Right lung (tissue), 5 donors: ENCODE results near the gene LAYN. TPM values are rescaled to one million over a fixed set of nuclear protein-coding genes. Genes with fewer than 3 reads are reported as not detected.

Experiments
- DNase-seq, 2 donors: peaks; one replicate each; pipeline ENCODE4 v3.0.0-alpha.2; 2013
- polyA plus RNA-seq, 5 donors: library from polyadenylated mRNA; unstranded; fragments of 120-200 nt; gene quantifications; one replicate each; pipeline versions ENCODE4 v1.2.1 to v1.2.3, GENCODE V29; 2013; ENCODE audit warnings: inconsistent platforms in 1 of 5, low replicate concordance in 1 of 5; ENCODE audit not compliant: insufficient read length in 5 of 5, insufficient read depth in 1 of 5

Gene LAYN
- polyA plus RNA-seq, 5 donors = 11.5 to 18.7 (median 16.9) TPM

GRCh38 chr11:111592491-111592890, 52.0 kb downstream of the LAYN start:
- DNase-seq = no peak

- DNase-seq = no peak
Measured at GRCh38 chr11:111596319-111596718, 55.8 kb downstream of the LAYN start.

- no peak for DNase-seq
Measured at GRCh38 chr11:111598148-111598547, 57.6 kb downstream of the LAYN start.

- peak in 1 of 2 donors; percentile 66 for DNase-seq
Measured at GRCh38 chr11:111598559-111598958, 58.0 kb downstream of the LAYN start.

GRCh38 chr11:111601636-111601978, 61.1 kb downstream of the LAYN start:
- no peak for DNase-seq

- peak; percentile 97 for DNase-seq
Measured at GRCh38 chr11:111601979-111602864, 61.7 kb downstream of the LAYN start, which contains the start of gene SIK2. TSS of gene SIK2 (plus strand) at chr11:111602449. CDS start at chr11:111602564, 115 bp downstream.

- DNase-seq = peak; percentile 34 to 51
Measured at GRCh38 chr11:111602865-111603610, 62.5 kb downstream of the LAYN start.

- DNase-seq = no peak
Measured at GRCh38 chr11:111603611-111604130, 63.2 kb downstream of the LAYN start.

- no peak for DNase-seq
Measured at GRCh38 chr11:111604392-111605009, 64.0 kb downstream of the LAYN start.

- DNase-seq = no peak
Measured at GRCh38 chr11:111605681-111606080, 65.2 kb downstream of the LAYN start.

GRCh38 chr11:111606986-111607385, 66.5 kb downstream of the LAYN start:
- no peak for DNase-seq

- no peak for DNase-seq
Measured at GRCh38 chr11:111607751-111608150, 67.2 kb downstream of the LAYN start.

Other genes starting within 250 kb of the LAYN start
- gene POU2AF3, start 242.2 kb upstream of the LAYN start, polyA plus RNA-seq = 10 to 100 TPM in 3 of 5 donors, 1 to 10 TPM in 2; 8.0 to 18.8 (median 11.6) TPM
- 1 to 10 TPM in 1 of 5 donors, under 1 TPM in 4; 0.33 to 1.1 (median 0.91) TPM for gene POU2AF1, start 161.4 kb upstream of the LAYN start, polyA plus RNA-seq
- gene BTG4, start 28.3 kb upstream of the LAYN start, polyA plus RNA-seq = under 1 TPM in 3 of 5 donors, not detected in 2; 0.11 to 0.52 (median 0.18) TPM
- gene HOATZ, start 25.9 kb upstream of the LAYN start, polyA plus RNA-seq = 10 to 100 TPM in 3 of 5 donors, 1 to 10 TPM in 2; 2.9 to 14.6 (median 11.4) TPM
- gene SIK2, start 61.7 kb downstream of the LAYN start, polyA plus RNA-seq = 10 to 100 TPM; 23.2 to 33.7 (median 25.4) TPM
- gene PPP2R1B, start 225.7 kb downstream of the LAYN start, polyA plus RNA-seq = 10 to 100 TPM; 20.6 to 32.4 (median 27.8) TPM